GM12875 (cell line): ENCODE measurements around the gene SLC5A1.

Source experiments
- H3K4me3 ChIP-seq: one replicate; pipeline ENCODE4 v1.5.1; 2011; ENCODE audit warnings: low read depth, low read length, control low read depth
- TF ChIP-seq, protein P1 (sequence below): IDR thresholded peaks from 2 replicates; pipeline ENCODE4 v1.5.1; 2011; ENCODE audit warnings: low read depth, mild to moderate bottlenecking, control low read depth, inconsistent platforms, low read length, moderate library complexity, borderline replicate concordance; ENCODE audit not compliant: insufficient read depth

Gene SLC5A1

DNA sequence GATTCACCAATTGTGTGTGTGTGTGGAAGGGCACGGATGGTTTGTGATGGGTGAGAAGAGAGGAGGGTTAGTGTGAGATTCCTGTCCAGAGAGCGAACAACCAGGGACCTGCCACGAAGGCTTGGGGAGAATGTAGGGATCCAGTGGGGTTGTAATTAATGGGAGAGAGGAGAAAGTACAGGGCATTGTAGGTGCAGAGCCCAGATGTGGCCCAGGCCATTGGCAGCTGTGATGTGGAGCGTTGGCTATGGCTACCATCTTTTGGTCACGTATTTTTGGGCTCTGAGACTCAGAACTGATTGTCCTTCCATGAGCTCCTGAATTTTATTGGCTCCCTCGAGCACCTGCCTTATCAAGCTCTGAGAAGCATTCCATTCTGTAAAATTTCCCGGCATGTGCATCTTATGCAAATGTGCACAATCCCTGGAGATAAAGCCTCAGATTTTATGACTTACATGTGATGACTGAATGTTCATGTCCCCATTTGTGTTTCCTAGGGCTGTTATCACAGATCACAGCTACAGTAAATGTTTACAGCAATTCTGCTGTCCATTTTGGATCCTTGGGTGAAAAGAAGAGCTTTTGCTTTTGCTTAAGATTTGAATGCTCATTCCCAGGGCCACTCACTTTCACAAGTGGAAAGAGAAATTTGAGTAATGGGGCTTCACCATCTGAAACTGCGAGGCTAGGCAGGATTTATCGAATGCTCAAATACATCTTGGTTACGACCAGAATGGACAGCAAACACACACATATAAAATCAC is 33.1 kb downstream of the SLC5A1 start:
- H3K4me3 ChIP-seq = no peak overlapping the region
- TF ChIP-seq, protein P1, sequence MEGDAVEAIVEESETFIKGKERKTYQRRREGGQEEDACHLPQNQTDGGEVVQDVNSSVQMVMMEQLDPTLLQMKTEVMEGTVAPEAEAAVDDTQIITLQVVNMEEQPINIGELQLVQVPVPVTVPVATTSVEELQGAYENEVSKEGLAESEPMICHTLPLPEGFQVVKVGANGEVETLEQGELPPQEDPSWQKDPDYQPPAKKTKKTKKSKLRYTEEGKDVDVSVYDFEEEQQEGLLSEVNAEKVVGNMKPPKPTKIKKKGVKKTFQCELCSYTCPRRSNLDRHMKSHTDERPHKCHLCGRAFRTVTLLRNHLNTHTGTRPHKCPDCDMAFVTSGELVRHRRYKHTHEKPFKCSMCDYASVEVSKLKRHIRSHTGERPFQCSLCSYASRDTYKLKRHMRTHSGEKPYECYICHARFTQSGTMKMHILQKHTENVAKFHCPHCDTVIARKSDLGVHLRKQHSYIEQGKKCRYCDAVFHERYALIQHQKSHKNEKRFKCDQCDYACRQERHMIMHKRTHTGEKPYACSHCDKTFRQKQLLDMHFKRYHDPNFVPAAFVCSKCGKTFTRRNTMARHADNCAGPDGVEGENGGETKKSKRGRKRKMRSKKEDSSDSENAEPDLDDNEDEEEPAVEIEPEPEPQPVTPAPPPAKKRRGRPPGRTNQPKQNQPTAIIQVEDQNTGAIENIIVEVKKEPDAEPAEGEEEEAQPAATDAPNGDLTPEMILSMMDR = no peak

DNA sequence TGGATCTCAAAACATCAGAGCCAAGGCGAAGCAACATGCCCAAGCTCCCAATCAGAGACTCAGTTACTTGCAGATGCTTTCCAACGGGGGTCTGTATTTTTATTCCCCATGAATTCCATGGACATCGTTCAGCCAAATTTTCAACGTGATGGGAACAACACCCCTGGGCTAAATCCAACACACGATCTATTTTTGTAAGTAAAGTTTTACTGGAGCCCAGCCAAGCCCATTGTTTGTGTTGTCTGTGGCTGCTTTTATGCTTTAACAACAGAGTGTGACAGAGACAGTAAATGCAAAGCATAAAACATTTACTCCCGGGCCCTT is 33.7 kb downstream of the SLC5A1 start:
- no peak overlapping the region for H3K4me3 ChIP-seq
- TF ChIP-seq, protein P1 = no peak

DNA sequence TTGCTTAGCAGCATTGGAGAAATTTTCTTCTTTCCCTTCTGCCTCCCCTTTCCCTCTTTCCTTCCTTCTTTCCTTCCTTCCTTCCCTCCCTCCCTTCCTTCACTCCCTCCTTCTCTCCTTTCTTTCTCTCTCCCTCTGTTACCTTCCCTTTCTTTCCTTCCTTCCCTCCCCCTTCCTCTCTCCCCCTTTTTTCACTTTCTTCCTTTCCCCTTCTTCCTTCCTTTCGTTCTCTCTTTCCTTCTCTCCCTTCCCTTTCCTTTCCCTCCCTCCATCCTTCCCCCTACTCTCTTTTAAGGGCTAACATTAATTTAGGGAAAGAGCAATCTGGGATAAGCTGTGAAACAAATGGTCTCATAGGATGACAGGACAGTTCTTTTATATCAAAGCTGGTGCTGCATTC is 34.1 kb downstream of the SLC5A1 start:
- TF ChIP-seq, protein P1 = no peak
- no peak overlapping the region for H3K4me3 ChIP-seq

DNA sequence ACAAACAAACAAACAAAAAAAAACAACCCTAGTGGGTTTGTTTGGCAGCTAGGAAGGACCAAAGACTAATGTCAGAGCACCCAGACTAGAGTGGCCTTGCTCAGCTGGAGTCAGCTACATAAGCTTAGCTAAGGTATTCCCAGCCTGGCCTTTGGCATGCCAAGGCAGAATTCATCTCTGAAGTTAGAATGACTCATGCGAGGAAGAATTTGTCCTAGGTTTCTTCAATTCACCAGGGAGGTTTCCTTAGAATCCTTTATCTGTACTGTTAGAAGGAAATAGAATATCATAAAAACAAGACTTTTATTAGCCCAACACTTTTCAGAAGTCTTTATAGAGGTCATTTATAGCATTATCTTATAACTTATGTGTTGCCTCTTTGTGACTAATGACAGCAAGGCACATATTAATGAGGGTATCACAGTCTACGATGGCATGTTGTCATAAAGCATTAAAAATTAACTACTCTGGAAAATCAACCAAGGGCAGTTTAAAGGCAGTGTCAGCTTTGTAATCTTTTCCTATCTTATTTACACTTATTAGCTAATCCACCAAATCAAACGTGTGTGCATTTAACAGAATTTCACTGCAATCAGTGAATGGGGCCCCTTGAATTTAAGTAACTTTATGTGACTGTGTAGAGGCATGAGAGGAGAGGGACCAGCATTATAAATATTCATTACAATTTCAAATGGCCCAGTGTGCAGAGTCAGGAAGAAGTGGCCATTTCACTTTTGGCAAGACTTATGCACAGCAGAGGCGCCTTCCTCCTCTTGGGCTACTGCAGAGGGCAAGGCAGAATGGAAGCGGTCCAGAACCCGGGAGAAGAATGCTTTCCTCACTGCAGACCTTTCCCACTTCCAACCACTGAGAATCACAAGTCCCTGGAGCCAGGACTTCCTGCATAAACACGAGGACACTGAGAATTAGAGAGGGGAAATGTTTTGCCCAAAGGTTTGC is 36.3 kb downstream of the SLC5A1 start:
- TF ChIP-seq, protein P1 = no peak
- H3K4me3 ChIP-seq = no peak overlapping the region

DNA sequence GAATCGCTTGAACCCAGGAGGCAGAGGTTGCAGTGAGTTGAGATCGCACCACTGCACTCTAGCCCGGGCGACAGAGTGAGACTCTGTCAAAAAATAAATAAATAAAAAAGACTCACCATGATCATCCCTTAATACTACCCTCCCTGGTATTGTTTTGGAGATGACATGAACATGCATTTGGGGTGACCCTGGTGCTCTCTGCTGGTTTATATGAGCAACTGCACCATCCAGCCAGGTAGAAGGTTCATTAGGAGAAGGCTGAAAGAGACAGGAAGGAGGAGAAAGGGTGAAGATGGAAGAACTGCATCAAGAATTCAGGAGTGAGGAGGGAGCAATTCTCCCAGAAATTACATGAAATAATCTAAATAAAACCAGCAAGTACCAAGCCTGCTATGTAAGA is 37.8 kb downstream of the SLC5A1 start:
- H3K4me3 ChIP-seq = no peak overlapping the region
- TF ChIP-seq, protein P1 = peak; percentile 57; the same call in 1 of the 2 replicates

DNA sequence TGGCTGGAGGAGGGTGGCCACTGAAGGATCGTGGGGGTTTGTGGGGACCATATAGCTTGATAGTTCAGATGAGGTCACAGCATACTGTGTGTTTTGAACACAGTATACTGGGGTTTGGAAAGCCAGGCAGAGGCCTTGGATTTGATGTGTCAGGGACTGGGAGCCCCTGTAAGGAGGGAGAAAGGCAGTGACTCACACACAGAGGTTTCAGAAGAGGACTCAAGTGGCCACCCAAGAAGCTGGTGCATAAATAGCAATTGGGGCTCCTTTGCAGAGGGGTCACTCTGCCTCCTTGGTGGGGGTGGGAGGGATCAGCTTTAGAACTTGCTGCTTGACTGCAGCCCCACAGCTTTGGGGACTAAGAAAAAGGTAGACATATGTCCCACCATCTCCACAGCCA is 39.3 kb downstream of the SLC5A1 start:
- TF ChIP-seq, protein P1 = no peak
- H3K4me3 ChIP-seq = no peak overlapping the region
